PC-9 (cell line): Measurements from ENCODE around the gene INHA. TPM values are rescaled to one million over a fixed set of nuclear protein-coding genes. Genes with fewer than 3 reads are reported as not detected.

Source experiments
- BruUV-seq: library from RNA; stranded (reverse); fragments of 400-500 nt; replicated peaks from 2 replicates; lab custom pipeline; 2021; lab: Mats Ljungman, UMichigan
- CTCF ChIA-PET: fragments of 300-600 bp; sonication (Branson Sonifier 250); formaldehyde crosslinking; loops from one replicate; lab custom pipeline; 2022; ENCODE audit warnings: antibody characterized with exemption; lab: Charles Lee
- POLR2A ChIA-PET: fragments of 300-600 bp; sonication (Branson Sonifier 250); formaldehyde crosslinking; loops from one replicate; lab custom pipeline; 2022; ENCODE audit warnings: antibody characterized with exemption; ENCODE audit not compliant: unreplicated experiment; lab: Charles Lee
- DNase-seq, 2 experiments: peaks; one replicate each; pipeline versions ENCODE4 v3.0.0 to v3.0.0-alpha.2; 2015 to 2022; ENCODE audit warnings: mixed read lengths in 1 of 2
- H2AFZ ChIP-seq: fragments of 200-600 bp; sonication (generic); 2 replicates; pipeline ENCODE4 v1.8.1; 2017; ENCODE audit warnings: antibody characterized with exemption
- H3F3A ChIP-seq: fragments of 200-600 bp; sonication (generic); 2 replicates; pipeline ENCODE4 v1.8.1; 2017; ENCODE audit warnings: antibody characterized with exemption, mild to moderate bottlenecking, low read depth; ENCODE audit not compliant: insufficient read depth
- H3K27ac ChIP-seq: fragments of 200-600 bp; sonication (generic); 2 replicates; pipeline ENCODE4 v1.6.1; 2016; ENCODE audit warnings: mixed run types
- H3K27me3 ChIP-seq: fragments of 200-600 bp; sonication (generic); 2 replicates; pipeline ENCODE4 v1.6.1; 2016; ENCODE audit warnings: low read depth, mixed run types; ENCODE audit not compliant: insufficient read depth
- H3K36me3 ChIP-seq: fragments of 200-600 bp; sonication (generic); 2 replicates; pipeline ENCODE4 v1.6.1; 2016; ENCODE audit warnings: low read depth, mixed run types
- H3K4me1 ChIP-seq: fragments of 200-600 bp; sonication (generic); replicated peaks from 2 replicates; pipeline ENCODE4 v1.6.1; 2016; ENCODE audit warnings: mixed run types; ENCODE audit not compliant: insufficient read depth
- H3K4me2 ChIP-seq: fragments of 200-600 bp; sonication (generic); 2 replicates; pipeline ENCODE4 v1.6.1; 2017; ENCODE audit warnings: mixed run types
- H3K4me3 ChIP-seq: fragments of 200-600 bp; sonication (generic); 2 replicates; pipeline ENCODE4 v1.6.1; 2016; ENCODE audit warnings: mixed run types
- H3K79me2 ChIP-seq: fragments of 200-600 bp; sonication (generic); 2 replicates; pipeline ENCODE4 v1.6.1; 2017; ENCODE audit warnings: low read depth, mixed run types
- H3K9me2 ChIP-seq: fragments of 200-600 bp; sonication (generic); 2 replicates; pipeline ENCODE4 v1.8.1; 2017; ENCODE audit warnings: mild to moderate bottlenecking; ENCODE audit not compliant: insufficient read depth
- H3K9me3 ChIP-seq: fragments of 200-600 bp; sonication (generic); 2 replicates; pipeline ENCODE4 v1.8.1; 2016; ENCODE audit warnings: low read depth; ENCODE audit not compliant: insufficient read depth
- H4K20me1 ChIP-seq: fragments of 200-600 bp; sonication (generic); 2 replicates; pipeline ENCODE4 v1.8.1; 2017; ENCODE audit not compliant: insufficient read depth
- CTCF ChIP-seq: fragments of 200-600 bp; sonication (generic); conservative IDR thresholded peaks from 2 replicates; pipeline ENCODE4 v1.6.1; 2017; ENCODE audit warnings: mixed run types, antibody characterized with exemption, mild to moderate bottlenecking, moderate library complexity
- EZH2 ChIP-seq: fragments of 200-600 bp; sonication (generic); IDR thresholded peaks from 2 replicates; pipeline ENCODE4 v1.8.0; 2017; ENCODE audit warnings: antibody characterized with exemption, low read depth
- intact Hi-C: fragments of 100-400 bp; cut with micrococcal nuclease; formaldehyde crosslinking; loops from one replicate; pipeline ENCODE4 v1.10.0; 2022; ENCODE audit not compliant: unreplicated experiment
- total RNA-seq: library from RNA; stranded (reverse); gene quantifications from 2 replicates; pipeline ENCODE4 v1.2.3, GENCODE V29; 2021

INHA gene
- total RNA-seq, 1 experiment from 2014 or later: 5.2 TPM

- BruUV-seq: no TSS peak
- no peaks in the 10 kb centered on the region for H3F3A ChIP-seq
- no peak for DNase-seq
- CTCF ChIA-PET: no interaction called here
- no peaks in the 10 kb centered on the region for H3K79me2 ChIP-seq
- no peak overlapping the region for H3K4me2 ChIP-seq
- no peak overlapping the region for H2AFZ ChIP-seq
- no peak overlapping the region for H3K27ac ChIP-seq
- POLR2A ChIA-PET: interaction anchor here (0.6 kb wide), 1 partner anchor 14 kb away, joined by 3 read pairs; no protein-coding TSS in a partner anchor
- no peak overlapping the region for H3K4me3 ChIP-seq
- TF ChIP-seq CTCF (no peak), EZH2 (no peak)
- intact Hi-C loops: no loop called here
- H3K36me3 ChIP-seq: no peaks in the 10 kb centered on the region
- H4K20me1 ChIP-seq: no peaks in the 10 kb centered on the region
- no peaks in the 10 kb centered on the region for H3K9me3 ChIP-seq
- no peaks in the 10 kb centered on the region for H3K27me3 ChIP-seq
- no peaks in the 10 kb centered on the region for H3K4me1 ChIP-seq
- no peaks in the 10 kb centered on the region for H3K9me2 ChIP-seq
These were observed 48.4 kb downstream of the INHA start for GRCh38 chr2:219620546-219620945.

GRCh38 chr2:219621935-219622334 is 49.8 kb downstream of the INHA start:
- Histone ChIP-seq H3K79me2 (no peaks in the 10 kb centered on the region), H3K27ac (no peak overlapping the region), H3K9me3 (no peaks in the 10 kb centered on the region), H3F3A (0 out of 2 replicates have a peak, but pooled peaks cover 4% of the 10 kb centered on the region), H4K20me1 (no peaks in the 10 kb centered on the region), H2AFZ (no peak overlapping the region), H3K4me1 (no peaks in the 10 kb centered on the region), H3K4me3 (no peak overlapping the region), H3K27me3 (no peaks in the 10 kb centered on the region), H3K9me2 (no peaks in the 10 kb centered on the region), H3K4me2 (no peak overlapping the region), H3K36me3 (no peaks in the 10 kb centered on the region)
- no TSS peak for BruUV-seq
- intact Hi-C loops: no loop called here
- ChIA-PET CTCF (no interaction called here), POLR2A (no interaction called here)
- no peak for DNase-seq
- no peak for TF ChIP-seq CTCF
- no peak for TF ChIP-seq EZH2

- Histone ChIP-seq H3K4me2 (no peak overlapping the region), H3K79me2 (no peaks in the 10 kb centered on the region), H3K27me3 (no peaks in the 10 kb centered on the region), H3K4me3 (no peak overlapping the region), H3K9me2 (no peaks in the 10 kb centered on the region), H3F3A (0 out of 2 replicates have a peak, but pooled peaks cover 5% of the 10 kb centered on the region), H2AFZ (no peak overlapping the region), H3K27ac (no peak overlapping the region), H3K4me1 (no peaks in the 10 kb centered on the region), H4K20me1 (no peaks in the 10 kb centered on the region), H3K9me3 (no peaks in the 10 kb centered on the region), H3K36me3 (no peaks in the 10 kb centered on the region)
- BruUV-seq: no TSS peak
- POLR2A ChIA-PET: no interaction called here
- intact Hi-C loops: no loop called here
- no peak for TF ChIP-seq CTCF
- TF ChIP-seq EZH2: no peak
- no peak for DNase-seq
- CTCF ChIA-PET: no interaction called here
These were observed 50.4 kb downstream of the INHA start for GRCh38 chr2:219622472-219622871.
